GM08714 (cell line): ENCODE measurements around the gene YTHDC1.
A peak's percentile ranks its signal among the peaks of the same experiment; 100 is the strongest.
"Not testable (repeated sequence)": the region's sequence is repeated elsewhere in the genome, so short reads cannot be mapped to it uniquely, and the experiment has no call there.

Experiments
- H3K4me3 ChIP-seq: fragments of 200-500 bp; sonication (Bioruptor generic); 2 replicates; pipeline ENCODE4 v1.5.1; 2014; ENCODE audit warnings: mild to moderate bottlenecking, low read length, inconsistent platforms
- ZNF274 ChIP-seq: IDR thresholded peaks from 2 replicates; pipeline ENCODE4 v1.6.1; 2012; ENCODE audit warnings: mild to moderate bottlenecking, low read depth, low read length

The YTHDC1 gene

DNA sequence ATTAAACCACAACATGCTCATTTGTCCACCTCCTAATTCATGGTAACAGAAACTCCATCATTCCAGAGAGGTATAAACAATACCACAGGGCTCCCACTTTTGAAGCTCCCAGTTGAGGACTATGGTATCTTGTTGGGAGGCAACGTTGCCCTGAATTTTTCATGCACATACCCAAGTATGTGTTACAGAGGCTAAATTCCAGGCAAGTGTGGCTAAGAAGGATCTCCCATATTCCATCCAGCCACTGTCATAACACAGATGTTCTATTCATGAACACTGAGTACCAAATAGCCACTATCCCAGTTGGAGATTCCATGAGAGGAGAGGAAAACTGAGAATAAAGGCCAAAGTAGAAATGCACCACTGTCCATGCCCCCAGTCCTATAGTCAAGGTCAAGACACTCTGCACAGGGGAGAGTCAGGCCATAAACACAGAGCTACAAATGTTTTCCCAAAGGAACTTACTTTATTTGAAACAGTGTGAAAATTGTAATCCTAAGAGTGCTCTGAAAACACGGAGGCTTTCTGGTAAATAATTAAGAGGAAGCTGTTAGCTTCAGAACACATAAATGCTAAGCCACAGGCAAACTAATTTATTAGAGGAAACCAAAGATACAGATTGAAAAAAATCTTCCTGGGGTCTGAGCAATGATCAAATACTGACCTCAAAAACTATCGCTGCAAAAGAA, 62.0 kb downstream of the YTHDC1 start:
- no peak overlapping the region for H3K4me3 ChIP-seq
- no peak for TF ChIP-seq ZNF274

DNA sequence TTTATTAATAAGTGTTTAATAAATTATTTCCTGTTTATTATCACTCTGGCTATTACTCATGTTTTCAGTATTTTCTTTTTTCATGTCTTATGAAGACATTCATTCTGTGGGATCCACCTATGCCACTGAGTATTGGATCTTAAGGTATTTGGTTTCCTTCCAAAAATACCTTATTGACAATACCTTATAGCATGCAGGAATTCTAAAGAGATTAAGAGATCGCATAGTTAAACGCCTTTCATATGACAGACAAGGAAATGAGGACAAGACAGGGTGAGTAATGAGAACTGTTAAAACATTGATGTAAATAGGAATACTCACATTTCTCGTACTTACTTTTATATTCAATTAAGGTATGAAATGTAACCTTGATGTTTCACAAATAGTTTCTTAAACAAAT, 66.2 kb downstream of the YTHDC1 start:
- TF ChIP-seq ZNF274 = no peak
- no peak overlapping the region for H3K4me3 ChIP-seq

DNA sequence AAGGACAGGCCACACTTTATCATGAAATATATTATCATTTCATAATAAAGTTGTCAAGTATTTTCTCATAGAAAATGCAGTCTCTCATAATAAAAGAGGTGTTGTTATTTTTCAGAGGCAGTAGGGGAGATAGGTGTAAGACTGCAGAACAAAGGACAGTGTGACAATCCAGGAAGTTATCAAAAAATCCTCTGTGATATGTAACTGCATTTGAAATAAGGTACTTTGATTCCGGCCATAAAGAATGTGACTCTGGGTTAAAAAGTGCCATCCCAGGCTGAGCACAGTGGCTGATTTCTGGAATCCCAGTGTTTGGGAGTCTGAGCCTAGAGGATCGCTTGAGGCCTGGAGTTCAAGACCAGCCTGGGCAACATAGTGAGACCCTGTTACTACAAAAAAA, 66.8 kb downstream of the YTHDC1 start:
- no peak for TF ChIP-seq ZNF274

DNA sequence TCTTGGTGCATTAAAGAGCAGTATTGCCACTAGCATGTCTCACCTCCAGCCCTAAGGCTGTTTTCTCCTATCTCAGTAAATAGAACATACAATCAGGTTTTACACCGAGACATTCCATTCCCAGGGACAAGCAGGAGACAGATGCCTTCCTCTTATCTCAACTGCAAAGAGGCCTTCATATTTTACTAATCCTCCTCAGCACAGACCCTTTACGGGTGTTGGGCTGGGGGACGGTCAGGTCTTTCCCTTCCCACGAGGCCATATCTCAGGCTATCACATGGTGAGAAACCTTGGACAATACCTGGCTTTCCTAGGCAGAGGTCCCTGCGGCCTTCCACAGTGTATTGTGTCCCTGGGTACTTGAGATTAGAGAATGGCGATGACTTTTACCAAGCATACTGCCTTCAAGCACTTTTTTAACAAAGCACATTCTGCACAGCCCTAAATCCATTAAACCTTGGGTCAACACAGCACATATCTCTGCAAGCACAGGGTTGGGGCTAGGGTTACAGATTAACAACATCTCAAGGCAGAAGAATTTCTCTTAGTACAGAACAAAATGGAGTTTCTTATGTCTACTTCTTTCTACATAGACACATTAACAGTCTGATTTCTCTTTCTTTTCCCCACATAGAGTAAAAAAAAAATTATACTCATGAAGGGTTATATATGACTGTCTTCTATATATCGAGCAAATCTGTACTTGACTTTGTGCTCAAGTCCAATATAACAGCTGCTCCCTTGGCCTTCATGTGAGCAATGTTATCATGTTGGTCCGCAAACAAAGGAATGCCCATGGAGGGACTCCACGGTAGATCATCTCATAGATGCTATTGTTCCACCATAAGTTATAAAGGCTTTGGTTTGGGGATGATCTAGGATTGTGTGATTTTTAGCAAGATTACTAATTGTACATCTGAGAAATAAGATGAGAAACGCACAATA, 67.8 kb downstream of the YTHDC1 start:
- H3K4me3 ChIP-seq = not testable (repeated sequence)

More for the DNA sequence above, 66.8 kb downstream of the YTHDC1 start:
- H3K4me3 ChIP-seq = no peak overlapping the region

DNA sequence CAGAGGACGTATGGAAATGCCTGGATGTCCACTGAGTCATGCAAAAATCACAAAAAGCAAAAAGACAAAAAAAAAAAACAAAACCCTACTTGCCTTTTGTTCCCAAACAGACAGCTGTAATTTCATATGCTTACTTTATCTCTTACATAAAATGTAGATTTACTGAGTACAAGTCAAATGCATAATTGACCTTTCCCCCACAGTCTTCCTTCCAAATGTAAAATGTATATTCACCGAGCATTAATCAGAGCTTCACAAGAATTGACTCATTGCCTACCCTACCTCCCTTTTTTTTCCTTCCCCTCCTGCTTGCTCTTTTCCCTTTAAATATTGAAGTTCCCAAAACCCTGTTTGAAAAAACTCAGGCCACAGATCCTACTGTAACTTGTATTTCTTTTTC, 71.9 kb downstream of the YTHDC1 start:
- H3K4me3 ChIP-seq = no peak overlapping the region
- TF ChIP-seq ZNF274 = no peak

DNA sequence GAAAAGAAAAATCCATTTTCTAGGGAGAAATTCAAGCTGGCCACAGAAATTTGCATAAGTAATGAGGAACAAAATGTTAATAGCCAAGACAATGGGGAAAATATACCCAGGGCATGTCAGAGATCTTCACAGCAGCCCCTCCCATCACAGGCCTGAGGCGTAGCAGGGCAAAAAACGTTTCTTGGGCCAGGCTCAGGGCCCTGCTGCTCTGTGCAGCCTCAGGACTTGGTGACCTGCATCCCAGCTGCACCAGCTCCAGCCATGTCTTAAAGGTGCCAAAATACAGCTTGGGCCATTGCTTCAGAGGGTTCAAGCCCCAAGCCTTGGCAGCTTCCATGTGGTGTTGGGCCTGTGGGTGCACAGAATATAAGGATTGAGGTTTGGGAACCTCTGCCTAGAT, 72.3 kb downstream of the YTHDC1 start:
- no peak overlapping the region for H3K4me3 ChIP-seq
- no peak for TF ChIP-seq ZNF274

DNA sequence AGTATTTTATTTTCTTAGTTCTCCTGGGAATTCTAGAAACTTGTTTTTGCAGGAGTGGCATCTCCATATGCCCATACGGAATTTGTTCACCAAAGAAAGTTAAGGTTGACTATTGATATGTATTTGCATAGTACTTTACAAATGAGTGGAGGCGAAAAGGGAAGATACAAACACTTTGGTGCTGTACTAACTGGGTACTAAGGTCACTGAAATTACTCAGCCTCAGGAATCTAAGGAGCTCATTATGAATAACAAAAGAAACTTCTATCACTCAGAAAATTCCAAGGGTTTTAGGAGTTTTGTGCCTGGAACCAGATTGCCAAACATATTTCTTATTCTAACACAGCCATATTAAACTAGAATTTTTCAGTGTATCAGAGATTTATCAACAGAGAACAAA, 77.0 kb downstream of the YTHDC1 start:
- no peak overlapping the region for H3K4me3 ChIP-seq
- TF ChIP-seq ZNF274 = no peak

DNA sequence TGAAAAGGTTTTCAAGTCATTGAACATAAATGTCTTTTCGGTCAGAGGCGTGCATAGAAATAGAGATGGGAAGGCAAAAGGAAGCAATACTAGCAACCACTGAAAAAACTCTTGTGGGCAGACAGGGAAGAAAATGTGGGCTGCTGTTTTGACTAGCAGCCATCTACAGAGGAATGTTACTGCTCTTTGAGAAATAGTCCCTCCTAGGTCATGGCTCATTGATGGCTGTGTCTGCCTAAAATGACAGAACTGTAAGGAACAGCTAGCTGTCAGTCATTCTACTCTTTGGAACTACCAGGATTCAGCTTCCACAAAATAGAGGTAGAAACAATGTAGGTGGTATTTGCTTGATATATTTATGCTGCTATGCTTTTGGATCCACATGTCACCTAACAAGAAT, 77.5 kb downstream of the YTHDC1 start:
- no peak overlapping the region; the same call in 1 of the 2 replicates for H3K4me3 ChIP-seq
- no peak for TF ChIP-seq ZNF274

DNA sequence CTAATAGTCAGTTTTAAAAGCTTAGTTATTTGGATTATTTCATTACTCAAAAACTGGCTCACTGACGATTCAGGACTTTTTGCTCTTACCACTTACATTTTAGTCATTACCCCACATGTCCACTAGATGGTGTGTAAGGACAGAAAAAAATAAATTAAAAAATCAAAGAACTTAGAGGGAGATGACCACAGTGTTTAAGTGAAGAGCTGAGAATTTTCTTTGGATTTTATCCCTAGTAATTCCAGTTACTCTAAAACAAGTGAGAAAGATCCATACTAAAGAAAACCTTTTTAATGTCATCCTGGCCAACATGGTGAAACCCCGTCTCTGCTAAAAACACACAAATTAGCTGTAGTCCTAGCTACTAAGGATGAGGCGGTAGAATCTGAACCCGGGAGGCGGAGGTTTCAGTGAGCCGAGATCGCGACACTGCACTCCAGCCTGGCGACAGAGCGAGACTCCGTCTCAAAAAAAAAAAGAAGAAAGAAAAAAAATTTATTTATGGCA, 78.0 kb downstream of the YTHDC1 start:
- no peak for TF ChIP-seq ZNF274
- H3K4me3 ChIP-seq = peak overlapping the region; percentile 39; the same call in 1 of the 2 replicates

DNA sequence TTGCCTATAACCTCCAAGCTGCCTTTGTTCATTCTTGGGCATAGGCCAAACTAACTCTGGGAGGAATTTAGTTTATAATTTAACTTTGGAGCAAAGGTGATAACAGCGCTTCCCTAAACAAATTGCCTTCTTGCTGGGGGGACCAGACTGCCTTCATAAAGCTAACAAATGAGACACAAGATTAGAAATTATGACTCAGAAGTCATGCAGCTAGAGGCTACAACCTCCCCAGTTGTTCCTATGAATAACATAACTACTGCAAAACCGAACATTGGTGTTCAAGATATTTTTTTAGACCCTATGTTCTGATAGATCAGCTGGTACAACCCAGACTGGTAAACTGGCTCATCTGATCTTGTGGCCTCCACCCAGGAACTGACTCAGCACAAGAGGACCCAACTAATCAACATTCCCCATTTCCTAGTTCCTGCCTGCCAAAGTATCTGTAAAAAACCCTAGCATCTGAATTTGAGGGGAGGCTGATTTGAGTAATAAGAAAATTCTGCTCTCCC, 82.4 kb downstream of the YTHDC1 start:
- no peak for TF ChIP-seq ZNF274
- H3K4me3 ChIP-seq = no peak overlapping the region

DNA sequence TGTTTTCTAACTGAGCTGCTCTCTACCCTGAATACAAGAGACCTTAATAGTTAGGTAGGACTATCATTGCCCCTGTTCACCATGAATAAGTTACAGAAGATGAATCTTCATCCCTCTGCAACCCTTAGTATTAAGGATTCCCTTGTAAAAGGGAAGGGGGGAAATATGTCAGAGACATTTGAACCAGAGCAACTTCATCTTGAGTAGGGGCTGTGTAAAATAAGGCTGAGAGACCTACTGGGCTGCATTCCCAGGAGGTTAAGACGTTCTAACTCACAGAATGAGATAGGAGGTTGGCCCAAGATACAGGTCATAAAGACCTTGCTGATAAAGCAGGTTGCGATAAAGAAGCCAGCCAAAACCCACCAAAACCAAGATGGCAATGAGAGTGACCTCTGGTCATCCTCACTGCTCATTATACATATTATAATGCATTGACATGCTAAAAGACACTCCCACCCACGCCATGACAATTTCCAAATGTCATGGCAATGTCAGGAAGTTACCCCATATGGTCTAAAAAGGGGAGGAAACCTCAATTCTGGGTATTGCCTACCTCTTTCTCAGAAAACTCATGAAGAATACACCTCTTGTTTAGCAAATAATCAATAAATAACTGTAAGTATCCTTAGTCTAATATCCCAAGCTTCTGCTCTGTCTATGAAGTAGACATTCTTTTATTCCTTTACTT, 84.9 kb downstream of the YTHDC1 start:
- no peak for TF ChIP-seq ZNF274
- no peak overlapping the region for H3K4me3 ChIP-seq
